Thymus (tissue), 11 donors: ENCODE measurements around the gene UBE2L5. TPM values are rescaled to one million over a fixed set of nuclear protein-coding genes. Genes with fewer than 3 reads are reported as not detected.
"Not testable (repeated sequence)": the region's sequence is repeated elsewhere in the genome, so short reads cannot be mapped to it uniquely, and the experiment has no call there.

Source experiments
- DNase-seq, 9 donors: peaks; one replicate each; pipeline ENCODE4 v3.0.0-alpha.2; 2013; ENCODE audit warnings: low spot score in 9 of 9, low read depth in 6 of 9, missing footprints in 1 of 9
- H3K27ac ChIP-seq, 2 donors: one replicate each; pipeline ENCODE4 v1.5.1; 2013; ENCODE audit warnings: control low read depth in 1 of 2, low read depth in 1 of 2, low read length in 1 of 2, mild to moderate bottlenecking in 1 of 2, moderate library complexity in 1 of 2
- H3K27me3 ChIP-seq, 2 donors: one replicate each; pipeline ENCODE4 v1.5.1; 2013; ENCODE audit warnings: low read length in 1 of 2; ENCODE audit not compliant: control insufficient read depth in 2 of 2, insufficient read depth in 1 of 2
- H3K36me3 ChIP-seq, 2 donors: one replicate each; pipeline ENCODE4 v1.5.1; 2013; ENCODE audit warnings: low read length in 1 of 2, mild to moderate bottlenecking in 1 of 2, moderate library complexity in 1 of 2; ENCODE audit not compliant: control insufficient read depth in 2 of 2, insufficient read depth in 2 of 2
- H3K4me1 ChIP-seq, 2 donors: one replicate each; pipeline ENCODE4 v1.5.1; 2013; ENCODE audit warnings: low read length in 2 of 2; ENCODE audit not compliant: control insufficient read depth in 2 of 2, insufficient read depth in 2 of 2
- H3K4me3 ChIP-seq, 2 donors: one replicate each; pipeline ENCODE4 v1.5.1; 2013; ENCODE audit warnings: low read length in 2 of 2, control low read depth in 1 of 2, mild to moderate bottlenecking in 1 of 2
- H3K9me3 ChIP-seq, 2 donors: one replicate each; pipeline ENCODE4 v1.5.1; 2013; ENCODE audit warnings: low read length in 1 of 2, mild to moderate bottlenecking in 1 of 2; ENCODE audit not compliant: control insufficient read depth in 2 of 2, insufficient read depth in 1 of 2
- WGBS: extraction: QIAGEN DNeasy Blood & Tissue Kit; methylation state at CpG from one replicate; pipeline ENCODE4 v1.1.7; 2013; 5-methylcytosine and 5-hydroxymethylcytosine counted together
- polyA plus RNA-seq: library from polyadenylated mRNA; stranded (reverse); fragments of 200-250 nt; gene quantifications from one replicate; pipeline ENCODE4 v1.2.3, GENCODE V29; 2013
- total RNA-seq: library from RNA; stranded (reverse); fragments of 120-200 nt; gene quantifications from one replicate; pipeline ENCODE4 v1.2.4, GENCODE V29; 2013
- donor health status: healthy.

The UBE2L5 gene
- total and polyA plus RNA-seq, 2 donors, result 0.23 to 0.24 TPM

DNA sequence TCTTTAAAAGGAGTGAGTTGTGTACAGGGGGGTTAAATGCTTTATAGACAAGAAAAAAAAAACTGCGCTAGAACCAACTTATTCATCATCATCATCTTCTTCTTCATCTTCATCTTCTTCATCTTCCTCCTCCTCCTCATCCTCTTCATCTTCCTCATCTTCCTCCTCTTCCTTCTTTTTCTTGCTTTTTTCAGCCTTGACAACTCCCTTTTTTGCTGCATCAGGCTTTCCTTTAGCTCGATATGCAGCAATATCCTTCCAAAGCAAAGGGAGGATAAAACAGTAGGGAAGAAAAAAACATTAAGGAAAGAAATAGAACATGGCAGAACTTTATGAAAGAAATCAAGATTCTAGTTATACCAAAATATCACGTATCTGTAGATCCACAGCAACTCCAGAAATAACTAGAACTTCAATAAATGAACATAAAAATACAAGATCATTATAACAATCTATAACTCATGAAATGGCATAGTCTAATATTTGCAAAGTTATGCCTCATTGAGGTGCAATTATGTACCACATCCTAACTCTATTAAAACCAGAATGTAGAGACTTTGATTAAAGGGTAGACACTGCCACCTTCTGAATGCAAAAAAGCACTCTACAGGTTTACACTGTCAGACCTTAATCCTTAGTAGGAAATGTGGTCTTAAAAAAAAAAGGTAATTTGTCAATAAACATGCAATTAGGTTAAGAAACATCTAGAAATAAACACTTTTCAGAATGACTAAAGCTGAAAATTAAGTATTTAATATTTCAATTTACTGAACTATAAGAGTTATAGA, 39.2 kb downstream of the UBE2L5 start:
- not testable (repeated sequence) for H3K4me1 ChIP-seq, H3K27me3 ChIP-seq, H3K4me3 ChIP-seq, H3K9me3 ChIP-seq, H3K27ac ChIP-seq
- WGBS, result 94% methylated on average over 3 of the region's 3 CpGs
- DNase-seq, result peak in 6 of 9 donors; percentile 38 to 82 (median 54)
- H3K36me3 ChIP-seq, result peaks cover 9 to 43% of the 10 kb centered on the region in 2 donors

DNA sequence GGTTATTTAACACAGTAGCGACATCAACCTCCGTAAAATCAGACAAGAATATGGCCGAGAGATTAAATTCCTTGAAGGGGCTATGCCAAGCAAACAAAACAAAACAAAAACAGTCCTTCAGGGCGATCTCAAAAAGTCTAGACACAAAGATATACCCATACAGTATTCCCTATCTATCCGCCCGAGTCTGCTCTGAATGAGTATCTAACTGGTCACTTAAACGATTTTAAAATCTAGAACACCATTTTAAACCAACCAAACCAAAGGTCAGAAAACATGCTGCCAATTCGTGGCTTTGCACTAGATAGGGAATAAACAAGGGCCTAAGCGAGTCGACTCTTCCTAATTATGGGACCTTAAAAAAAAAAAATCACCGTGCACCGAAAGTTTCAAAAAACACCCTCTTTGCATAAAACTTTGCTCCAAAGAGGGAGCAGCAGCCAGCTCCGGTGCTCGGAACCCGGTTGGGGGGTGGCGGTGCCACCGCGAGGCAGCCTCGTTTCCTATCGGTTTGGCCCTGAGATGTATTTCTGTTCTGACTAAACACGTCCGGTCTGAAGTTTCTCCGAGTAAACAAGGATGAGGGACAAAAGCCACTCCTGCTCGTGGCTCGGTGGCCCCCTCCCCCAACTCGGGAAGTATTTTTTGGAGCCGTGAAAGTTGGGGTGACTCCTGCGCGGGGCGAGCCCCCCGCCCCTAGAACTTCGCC, 41.6 kb downstream of the UBE2L5 start:
- Histone ChIP-seq H3K27ac (peak overlapping the region; percentile 97 to 100), H3K4me1 (peaks cover 0 to 12% of the 10 kb centered on the region in 2 donors), H3K36me3 (peaks cover 0 to 27% of the 10 kb centered on the region in 2 donors), H3K27me3 (no peaks in the 10 kb centered on the region), H3K9me3 (no peaks in the 10 kb centered on the region), H3K4me3 (peak overlapping the region; percentile 71 to 72)
- DNase-seq, result peak in 8 of 9 donors; percentile 47 to 87 (median 68)
- under 1% methylated on average over 32 of the region's 32 CpGs for WGBS

DNA sequence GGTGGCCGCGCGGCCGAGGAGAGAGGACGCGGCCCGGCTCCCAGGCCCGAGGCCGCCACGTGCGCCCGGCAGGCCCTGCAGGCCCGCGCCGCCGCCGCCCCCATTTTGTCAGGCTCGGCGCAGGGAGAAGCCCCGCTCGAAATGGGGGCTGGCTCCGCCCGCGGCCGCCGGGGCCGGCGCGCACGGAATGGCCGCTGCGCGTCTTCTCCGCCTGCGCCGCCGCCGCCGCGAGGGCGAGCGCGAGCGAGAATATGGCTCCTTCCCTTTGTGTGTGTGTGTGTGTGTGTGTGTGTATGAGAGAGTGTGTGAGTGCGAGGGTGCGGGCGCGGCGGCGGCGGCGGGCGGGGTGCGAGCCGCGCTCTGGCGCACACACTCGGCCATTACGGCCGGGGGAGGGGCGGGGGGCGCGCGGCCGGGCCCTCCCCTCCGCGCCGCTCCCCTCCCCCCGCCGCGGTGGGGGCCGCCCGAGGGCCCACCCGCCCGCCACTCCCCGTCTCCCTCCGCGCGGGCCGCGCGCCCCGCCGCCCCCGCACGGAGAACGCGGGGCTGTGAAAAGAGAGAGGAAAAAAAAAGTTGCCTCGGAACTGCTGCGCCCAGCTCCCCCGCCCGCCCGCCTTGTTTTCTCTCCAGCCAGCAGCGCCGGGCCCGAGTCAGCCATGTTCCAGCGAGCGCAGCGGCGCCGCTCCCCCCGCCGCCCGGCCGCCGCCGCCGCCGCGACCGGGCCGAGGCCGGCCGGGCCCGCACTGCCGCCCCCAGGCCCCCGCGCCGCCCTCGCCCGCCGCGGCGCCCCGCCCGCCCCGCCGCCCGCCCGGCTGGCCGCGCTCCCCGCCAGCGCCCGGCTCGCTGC, 42.4 kb downstream of the UBE2L5 start:
- peak in 8 of 9 donors; percentile 48 to 88 (median 73) for DNase-seq
- WGBS, result under 1% methylated on average over 135 of the region's 136 CpGs
- H3K4me3 ChIP-seq, result peak overlapping the region; percentile 71 to 72
- peaks cover 0 to 21% of the 10 kb centered on the region in 2 donors for H3K36me3 ChIP-seq
- no peaks in the 10 kb centered on the region for H3K9me3 ChIP-seq
- H3K27ac ChIP-seq, result peak overlapping the region; percentile 97 to 100
- no peaks in the 10 kb centered on the region for H3K27me3 ChIP-seq
- peaks cover 0 to 12% of the 10 kb centered on the region in 2 donors for H3K4me1 ChIP-seq

DNA sequence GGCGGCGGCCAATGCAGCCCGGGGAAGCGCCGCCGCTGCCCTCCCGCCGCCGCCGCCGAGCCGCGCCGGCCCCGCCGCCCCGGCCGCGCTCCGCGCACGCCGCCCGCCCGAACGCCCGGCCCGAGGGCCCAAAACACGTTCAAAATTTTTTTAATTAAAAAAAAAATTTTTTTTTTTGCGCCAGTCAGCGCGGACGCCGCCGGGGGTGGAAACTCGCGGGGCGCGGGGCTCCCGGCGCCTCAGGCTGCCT, 43.0 kb downstream of the UBE2L5 start:
- Histone ChIP-seq H3K36me3 (peaks cover 0 to 21% of the 10 kb centered on the region in 2 donors), H3K9me3 (no peaks in the 10 kb centered on the region), H3K4me1 (peaks cover 0 to 12% of the 10 kb centered on the region in 2 donors), H3K27me3 (no peaks in the 10 kb centered on the region), H3K27ac (peak overlapping the region; percentile 93 to 100), H3K4me3 (peak overlapping the region; percentile 48 to 71)
- WGBS, result under 1% methylated on average over 41 of the region's 41 CpGs
- no peak for DNase-seq

DNA sequence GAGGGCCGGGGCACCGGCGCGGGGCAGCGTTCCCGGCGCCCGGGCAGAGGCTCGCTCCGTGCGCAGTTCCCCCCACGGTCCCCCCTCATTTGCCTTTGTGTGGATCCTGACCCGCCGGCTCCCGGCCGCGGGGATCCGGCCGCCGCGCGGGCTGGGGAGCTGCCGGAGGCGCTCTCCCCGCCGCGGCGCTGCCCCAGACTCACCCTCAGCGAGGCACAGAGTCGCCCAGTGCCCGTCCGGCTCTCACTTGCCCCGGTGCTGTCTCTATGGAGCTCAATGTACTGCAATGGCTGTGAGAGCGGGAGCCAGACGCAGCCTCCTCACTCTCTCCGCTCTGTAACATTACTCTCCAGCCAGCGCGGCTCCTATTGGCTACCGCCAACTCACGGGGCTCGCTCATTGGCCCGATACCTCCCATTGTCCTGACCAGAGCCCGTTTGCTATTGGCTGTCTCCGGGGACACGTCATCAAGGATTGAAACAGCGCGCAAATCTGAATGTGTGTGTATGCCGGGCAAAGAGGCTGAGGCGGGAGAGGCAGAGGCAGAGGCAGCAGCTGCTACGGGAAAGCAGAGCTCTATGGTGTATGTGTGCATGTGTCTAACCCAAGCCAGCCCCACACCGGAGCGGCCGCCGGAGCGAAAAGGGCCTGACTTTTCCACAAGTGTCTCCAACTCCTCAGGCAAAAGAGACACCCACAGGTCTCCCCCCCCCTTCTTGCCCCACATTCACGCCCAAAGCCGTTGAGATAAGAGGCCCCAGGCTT, 43.5 kb downstream of the UBE2L5 start, which contains the start of gene HMGB1:
TSS of gene HMGB1 (minus strand) at position 344 of the 765 bp plus-strand sequence. CDS start 2,256 bp downstream, outside the sequence.
- under 1% methylated on average over 57 of the region's 57 CpGs for WGBS
- peak within 1 kb of the TSS; percentile 48 to 71 for H3K4me3 ChIP-seq
- peaks cover 0 to 12% of the 10 kb centered on the region in 2 donors for H3K4me1 ChIP-seq
- H3K27ac ChIP-seq, result peak within 1 kb of the TSS; percentile 94 to 100
- DNase-seq, result peak; percentile 95 to 100 (median 98)
- peaks cover 0 to 21% of the 10 kb centered on the region in 2 donors for H3K36me3 ChIP-seq
- H3K9me3 ChIP-seq, result no peaks in the 10 kb centered on the region
- no peaks in the 10 kb centered on the region for H3K27me3 ChIP-seq

DNA sequence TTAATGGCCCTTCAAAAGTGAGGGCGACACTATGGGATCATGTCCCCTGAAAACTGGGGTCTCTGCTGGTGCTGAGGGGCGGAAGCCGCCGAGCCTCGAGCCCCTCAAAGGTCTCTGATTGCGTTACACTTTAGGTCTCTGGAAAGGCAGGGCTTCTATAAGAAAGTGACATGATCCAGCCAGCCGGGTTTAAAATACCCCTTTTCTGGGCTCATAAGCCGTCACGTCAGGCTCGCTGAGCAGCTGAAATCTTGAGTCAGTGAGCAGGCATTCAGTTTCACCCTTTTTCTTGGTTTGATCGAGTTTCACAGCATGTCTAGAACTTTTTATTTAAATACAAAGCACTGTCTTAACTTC, 44.0 kb downstream of the UBE2L5 start:
- H3K9me3 ChIP-seq, result no peaks in the 10 kb centered on the region
- H3K4me1 ChIP-seq, result peaks cover 0 to 12% of the 10 kb centered on the region in 2 donors
- H3K36me3 ChIP-seq, result peaks cover 0 to 20% of the 10 kb centered on the region in 2 donors
- DNase-seq, result no peak
- H3K27ac ChIP-seq, result peak overlapping the region in 1 of 2 donors; percentile 93
- 25% methylated on average over 11 of the region's 11 CpGs for WGBS
- H3K4me3 ChIP-seq, result peak overlapping the region; percentile 48 to 71
- H3K27me3 ChIP-seq, result no peaks in the 10 kb centered on the region

DNA sequence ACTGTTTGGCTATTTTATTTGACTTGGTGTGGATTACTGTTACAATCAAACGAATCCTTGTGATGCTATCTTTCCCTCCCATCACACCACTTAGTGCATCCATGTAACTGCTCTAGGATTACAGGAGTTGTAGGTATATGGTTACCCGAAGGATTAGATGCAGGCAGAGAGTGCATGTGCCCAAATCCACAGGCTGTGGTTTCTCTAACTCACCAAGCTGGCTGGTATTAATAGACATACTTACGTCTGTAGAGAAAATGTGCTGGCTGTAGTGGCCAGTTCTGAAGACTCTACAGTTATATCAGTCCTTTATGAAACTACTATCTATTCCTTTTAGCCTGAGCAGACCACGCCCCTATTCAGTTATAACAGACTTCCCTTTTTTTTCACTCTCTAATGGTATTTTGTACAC, 44.6 kb downstream of the UBE2L5 start:
- Histone ChIP-seq H3K4me3 (peak overlapping the region in 1 of 2 donors; percentile 48), H3K36me3 (peaks cover 0 to 15% of the 10 kb centered on the region in 2 donors), H3K27ac (peak overlapping the region in 1 of 2 donors; percentile 93), H3K4me1 (peaks cover 0 to 12% of the 10 kb centered on the region in 2 donors), H3K27me3 (no peaks in the 10 kb centered on the region), H3K9me3 (no peaks in the 10 kb centered on the region)
- DNase-seq, result peak in 2 of 9 donors; percentile 15 to 36
- 16% methylated on average over 4 of the region's 4 CpGs for WGBS

DNA sequence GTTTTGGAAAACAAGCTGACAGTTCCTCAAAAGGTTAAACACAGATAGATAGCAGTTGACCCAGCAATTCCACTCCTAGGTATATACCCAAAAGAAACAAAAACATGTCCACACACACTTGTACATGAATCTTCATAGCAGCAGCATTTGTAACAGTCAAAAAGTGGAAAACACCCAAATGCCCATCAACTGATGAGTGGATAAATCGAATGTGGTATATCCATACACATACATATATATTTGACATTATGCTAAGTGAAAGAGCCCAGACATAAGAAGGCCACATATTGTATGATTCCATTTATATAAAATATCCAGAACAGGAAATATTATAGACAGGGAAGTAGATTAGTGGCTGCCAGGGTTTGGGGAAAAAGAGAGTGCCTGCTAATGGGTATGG, 51.4 kb downstream of the UBE2L5 start:
- 99% methylated on average over 1 of the region's 1 CpG for WGBS
- Histone ChIP-seq H3K27ac (no peak overlapping the region), H3K36me3 (no peaks in the 10 kb centered on the region)

More for the DNA sequence above, 51.4 kb downstream of the UBE2L5 start:
- Histone ChIP-seq H3K27me3 (no peaks in the 10 kb centered on the region), H3K9me3 (no peaks in the 10 kb centered on the region), H3K4me3 (no peak overlapping the region), H3K4me1 (no peaks in the 10 kb centered on the region)
- no peak for DNase-seq
